WERI-Rb-1 (cell line): ENCODE results near the gene OR4F6.

Experiments
- DNase-seq: peaks from one replicate; pipeline ENCODE4 v3.0.0-alpha.2; 2020
- H3K27ac ChIP-seq: fragments of 250-450 bp; sonication (Bioruptor Pico); 2 replicates; pipeline ENCODE4 v1.5.1; 2020; ENCODE audit warnings: mild to moderate bottlenecking, moderate library complexity
- H3K27me3 ChIP-seq: fragments of 250-450 bp; sonication (Bioruptor Pico); 2 replicates; pipeline ENCODE4 v1.5.1; 2021; ENCODE audit warnings: mild to moderate bottlenecking, low read depth, moderate library complexity; ENCODE audit not compliant: insufficient read depth, severe bottlenecking
- H3K36me3 ChIP-seq: fragments of 250-450 bp; sonication (Bioruptor Pico); 2 replicates; pipeline ENCODE4 v1.5.1; 2020; ENCODE audit warnings: mild to moderate bottlenecking, moderate library complexity
- H3K4me3 ChIP-seq: 2 replicates; pipeline ENCODE4 v1.5.1; 2011; ENCODE audit warnings: low read depth, mild to moderate bottlenecking, control low read depth, low read length
- H3K9me3 ChIP-seq: fragments of 250-450 bp; sonication (Bioruptor Pico); 2 replicates; pipeline ENCODE4 v1.5.1; 2021; ENCODE audit warnings: mild to moderate bottlenecking, moderate library complexity; ENCODE audit not compliant: severe bottlenecking
- TF ChIP-seq, protein P1 (sequence below): IDR thresholded peaks from 2 replicates; pipeline ENCODE4 v1.5.1; 2011; ENCODE audit warnings: low read depth, mild to moderate bottlenecking, control low read depth, inconsistent platforms, low read length

The OR4F6 gene

DNA sequence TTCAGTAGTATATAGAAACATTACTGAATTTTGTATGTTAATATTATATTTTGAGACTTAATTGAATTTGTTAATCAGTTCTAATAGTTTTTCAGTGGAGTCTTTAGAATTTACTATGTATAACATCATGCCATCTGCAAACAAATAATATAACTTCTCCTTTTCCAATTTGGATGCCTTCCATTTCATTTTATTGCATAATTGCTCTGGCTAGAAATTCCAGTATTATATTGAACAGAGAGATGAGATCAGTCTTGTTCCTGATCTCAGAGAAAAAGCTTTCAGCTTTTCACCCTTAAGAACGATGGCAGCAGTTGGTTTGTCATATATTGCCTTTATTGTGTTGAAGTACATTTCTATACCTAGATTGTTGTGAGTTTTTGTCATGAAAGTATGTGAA, 49.0 kb downstream of the OR4F6 start:
- H3K36me3 ChIP-seq, result no peaks in the 10 kb centered on the region
- no peaks in the 10 kb centered on the region for H3K27me3 ChIP-seq
- TF ChIP-seq, protein P1, sequence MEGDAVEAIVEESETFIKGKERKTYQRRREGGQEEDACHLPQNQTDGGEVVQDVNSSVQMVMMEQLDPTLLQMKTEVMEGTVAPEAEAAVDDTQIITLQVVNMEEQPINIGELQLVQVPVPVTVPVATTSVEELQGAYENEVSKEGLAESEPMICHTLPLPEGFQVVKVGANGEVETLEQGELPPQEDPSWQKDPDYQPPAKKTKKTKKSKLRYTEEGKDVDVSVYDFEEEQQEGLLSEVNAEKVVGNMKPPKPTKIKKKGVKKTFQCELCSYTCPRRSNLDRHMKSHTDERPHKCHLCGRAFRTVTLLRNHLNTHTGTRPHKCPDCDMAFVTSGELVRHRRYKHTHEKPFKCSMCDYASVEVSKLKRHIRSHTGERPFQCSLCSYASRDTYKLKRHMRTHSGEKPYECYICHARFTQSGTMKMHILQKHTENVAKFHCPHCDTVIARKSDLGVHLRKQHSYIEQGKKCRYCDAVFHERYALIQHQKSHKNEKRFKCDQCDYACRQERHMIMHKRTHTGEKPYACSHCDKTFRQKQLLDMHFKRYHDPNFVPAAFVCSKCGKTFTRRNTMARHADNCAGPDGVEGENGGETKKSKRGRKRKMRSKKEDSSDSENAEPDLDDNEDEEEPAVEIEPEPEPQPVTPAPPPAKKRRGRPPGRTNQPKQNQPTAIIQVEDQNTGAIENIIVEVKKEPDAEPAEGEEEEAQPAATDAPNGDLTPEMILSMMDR, result no peak
- DNase-seq, result no peak
- no peaks in the 10 kb centered on the region for H3K9me3 ChIP-seq
- H3K4me3 ChIP-seq, result no peak overlapping the region
- H3K27ac ChIP-seq, result no peak overlapping the region
